NCI-H1105 treated with DMSO at 0.1 percent for 48 hours (cell line): ENCODE measurements around the gene DPH7.
"Not testable (repeated sequence)": the region's sequence is repeated elsewhere in the genome, so short reads cannot be mapped to it uniquely, and the experiment has no call there.

Experiments used
- DNase-seq: peaks from one replicate; lab custom pipeline; 2025; lab: John Stamatoyannopoulos, UW

Gene DPH7

DNA sequence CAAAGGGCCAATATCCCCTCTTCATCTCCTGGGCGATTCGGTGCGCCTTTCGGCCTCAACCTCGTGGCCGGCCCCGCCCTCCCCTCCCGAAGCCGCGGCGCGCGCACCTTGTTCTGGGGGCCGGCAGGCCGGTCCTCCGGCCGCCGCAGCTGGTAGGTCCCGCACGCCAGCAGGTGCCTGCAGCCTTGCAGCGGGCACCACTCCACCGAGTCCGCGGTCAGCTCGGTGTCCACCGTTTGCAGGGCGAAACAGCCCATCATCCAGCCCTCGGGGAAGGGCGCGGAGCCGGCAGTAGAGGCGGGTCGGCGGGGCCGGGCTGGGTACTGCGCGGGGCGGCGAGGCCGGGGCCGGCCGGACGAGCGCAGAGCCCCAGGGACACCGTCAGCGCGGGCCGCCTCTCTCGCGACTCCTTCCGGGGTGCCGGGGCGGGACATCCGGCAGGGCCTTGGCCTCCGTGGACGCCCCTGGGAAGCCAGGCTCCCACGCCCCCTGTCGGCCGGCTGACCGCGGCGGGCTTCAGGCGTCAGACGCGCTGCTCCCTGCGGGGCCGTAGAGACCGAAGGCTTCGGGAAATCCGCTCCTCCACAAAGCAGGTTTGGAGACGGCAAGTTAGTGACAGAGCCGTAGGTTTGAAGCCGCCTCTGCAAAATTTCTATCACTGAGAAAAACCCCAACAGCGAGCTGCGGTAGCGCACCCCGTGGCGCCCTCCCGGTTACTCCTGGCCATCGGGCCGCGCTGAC, at the start of gene DPH7:
DPH7 (minus strand) TSS at position 408 of the 741 bp plus-strand sequence; CDS start at position 260, 148 bp downstream.
- peak; percentile 82 for DNase-seq

DNA sequence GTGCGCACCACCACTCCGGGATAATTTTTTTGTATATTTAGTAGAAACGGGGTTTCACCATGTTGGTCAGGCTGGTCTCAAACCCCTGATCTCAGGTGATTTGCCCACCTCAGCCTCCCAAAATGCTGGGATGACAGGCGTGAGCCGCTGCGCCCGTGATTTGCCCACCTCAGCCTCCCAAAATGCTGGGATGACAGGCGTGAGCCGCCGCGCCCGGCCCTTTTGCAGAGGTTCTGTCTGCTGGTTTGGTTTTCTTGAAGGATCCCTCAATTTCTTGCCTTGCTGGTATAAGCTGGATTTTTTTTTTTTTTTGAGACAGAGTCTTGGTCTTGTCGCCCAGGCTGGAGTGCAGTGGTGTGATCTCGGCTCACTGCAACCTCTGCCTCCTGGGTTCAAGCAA, 48.7 kb upstream of the DPH7 start:
- DNase-seq: not testable (repeated sequence)

DNA sequence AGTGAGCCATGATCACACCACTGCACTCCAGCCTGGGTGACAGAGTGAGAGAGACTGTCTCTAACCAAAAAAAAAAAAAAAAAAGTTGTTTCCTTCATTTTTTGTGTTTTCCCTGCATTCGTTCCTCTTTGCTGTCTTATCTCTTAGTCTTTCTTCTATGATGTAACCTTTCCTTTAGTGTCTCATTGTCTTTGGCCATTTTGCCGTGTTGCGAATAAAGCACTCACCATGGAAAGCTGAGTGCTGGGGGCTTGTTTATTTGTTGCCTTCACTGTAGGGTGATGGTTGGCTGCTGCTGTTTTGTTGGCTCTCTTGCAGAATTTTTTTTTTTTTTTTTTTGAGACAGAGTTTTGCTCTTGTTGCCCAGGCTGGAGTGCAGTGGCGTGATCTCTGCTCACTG, 47.7 kb upstream of the DPH7 start:
- no peak for DNase-seq

DNA sequence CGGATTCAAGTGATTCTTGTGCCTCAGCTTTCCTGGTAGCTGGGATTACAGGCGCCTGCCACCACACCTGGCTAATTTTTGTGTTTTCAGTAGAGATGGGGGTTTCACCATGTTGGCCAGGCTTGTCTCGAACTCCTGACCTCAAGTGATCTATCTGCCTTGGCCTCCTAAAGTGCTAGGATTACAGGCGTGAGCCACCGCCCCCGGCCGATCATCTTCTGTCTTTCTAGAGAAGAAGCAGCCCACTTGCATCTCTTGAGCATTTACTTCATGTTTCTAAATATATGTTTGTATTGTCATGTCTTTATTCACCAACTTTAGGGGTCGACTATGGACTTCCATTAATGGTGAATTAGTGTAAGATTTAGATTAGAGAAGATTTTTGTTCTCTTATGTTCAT, 43.5 kb upstream of the DPH7 start:
- not testable (repeated sequence) for DNase-seq

DNA sequence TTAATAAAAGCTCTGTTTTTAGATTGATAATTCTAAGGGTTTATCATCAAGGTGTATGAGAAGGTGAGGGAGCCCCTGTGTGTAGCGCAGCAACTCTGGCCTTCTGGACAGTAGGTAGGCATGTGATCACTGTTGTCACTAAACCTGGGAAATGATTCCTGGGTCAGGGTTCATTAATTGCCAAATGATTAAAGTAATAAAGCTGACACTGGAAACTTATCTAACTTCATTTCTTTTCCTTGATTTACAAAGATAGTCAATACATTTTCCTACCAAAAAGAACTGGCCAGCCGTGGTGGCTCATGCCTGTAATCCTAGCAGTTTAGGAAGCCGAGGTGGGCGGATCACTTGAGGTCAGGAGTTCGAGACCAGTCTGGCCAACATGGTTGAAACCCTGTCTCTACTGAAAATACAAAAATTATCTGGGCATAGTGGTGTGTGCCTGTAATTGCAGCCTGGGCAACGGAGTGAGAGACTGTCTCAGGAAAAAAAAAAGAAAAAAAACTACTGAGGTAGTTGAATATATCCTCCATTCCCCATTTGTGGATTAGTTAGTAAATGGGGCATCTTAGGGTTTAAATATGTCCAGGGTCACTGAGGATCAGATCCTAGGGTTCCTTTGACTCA, 42.5 kb upstream of the DPH7 start:
- DNase-seq: no peak

DNA sequence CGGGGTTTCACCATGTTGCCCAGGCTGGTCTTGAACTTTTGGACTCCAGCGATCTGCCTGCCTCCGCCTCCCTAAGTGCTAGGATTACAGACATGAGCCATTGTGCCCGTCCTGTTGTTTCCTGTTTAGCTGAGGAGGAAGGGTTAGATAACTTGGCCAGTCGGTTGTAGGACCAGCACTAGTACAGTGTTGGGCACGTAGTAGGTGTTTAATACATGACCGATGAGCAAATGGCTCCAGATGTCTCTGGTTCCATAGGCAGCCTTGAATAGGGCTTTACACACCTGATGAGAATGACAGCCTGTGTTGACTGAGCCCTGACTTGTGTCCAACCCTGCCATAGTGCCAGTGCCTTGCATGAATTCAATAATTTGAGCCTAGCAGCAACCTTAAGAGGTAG, 41.9 kb upstream of the DPH7 start:
- DNase-seq: no peak

DNA sequence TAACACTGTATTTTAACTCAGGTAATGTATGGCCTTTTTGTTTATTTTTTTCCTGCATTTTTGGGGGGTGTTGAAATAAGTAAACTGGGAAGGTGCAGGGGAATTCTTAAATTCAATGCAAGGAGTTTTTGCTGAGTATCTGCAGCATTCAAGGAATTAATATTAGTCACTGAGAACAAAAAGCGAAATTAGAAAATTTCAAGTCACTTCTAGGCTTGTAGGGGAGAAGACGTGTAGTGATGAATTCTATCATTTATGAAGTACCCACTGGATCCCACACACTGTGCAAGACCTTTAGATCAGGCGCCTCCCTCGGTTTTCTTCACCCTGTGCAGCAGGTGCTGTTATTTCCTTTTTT, 41.3 kb upstream of the DPH7 start:
- DNase-seq: no peak

DNA sequence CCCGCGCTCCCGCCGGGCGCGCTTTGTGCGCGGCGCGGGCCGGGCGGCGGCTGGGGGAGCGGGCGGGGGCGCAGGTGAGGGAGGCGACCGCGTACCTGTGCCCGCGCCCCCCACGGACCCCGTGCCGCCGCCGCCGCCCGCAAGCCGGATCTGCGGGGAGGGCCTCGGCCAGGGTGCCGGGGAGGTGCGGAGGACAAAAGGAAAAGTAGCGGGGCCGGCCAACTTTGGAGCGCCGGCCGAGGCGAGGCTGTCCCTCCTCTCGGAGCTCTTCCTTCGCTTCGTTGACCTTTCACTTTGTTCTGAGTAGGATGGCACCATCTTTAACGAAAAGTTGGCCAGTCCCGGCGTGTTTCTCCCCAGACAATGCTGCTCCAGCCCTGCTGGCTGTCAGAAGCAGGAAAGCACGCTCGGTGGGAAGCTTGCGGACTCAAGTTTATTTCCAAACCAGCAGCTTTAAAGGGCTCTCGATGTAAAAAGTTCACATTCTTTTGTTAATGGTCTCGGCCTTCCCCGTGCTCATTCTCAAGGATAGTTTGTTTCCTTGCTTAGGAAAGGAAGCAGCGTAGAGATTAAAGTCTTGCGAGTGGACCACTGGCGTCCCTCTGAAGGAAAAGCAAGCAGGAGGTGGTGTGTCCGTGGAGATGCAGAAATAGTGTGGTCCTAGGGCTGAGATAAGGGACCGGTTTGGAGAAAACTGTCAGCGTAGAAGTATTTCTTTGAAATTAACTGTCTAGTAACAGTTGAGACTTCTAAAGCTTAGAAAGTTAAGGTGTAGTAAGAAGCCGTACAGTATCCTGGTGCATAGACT, 40.7 kb upstream of the DPH7 start:
- peak; percentile 16 for DNase-seq

DNA sequence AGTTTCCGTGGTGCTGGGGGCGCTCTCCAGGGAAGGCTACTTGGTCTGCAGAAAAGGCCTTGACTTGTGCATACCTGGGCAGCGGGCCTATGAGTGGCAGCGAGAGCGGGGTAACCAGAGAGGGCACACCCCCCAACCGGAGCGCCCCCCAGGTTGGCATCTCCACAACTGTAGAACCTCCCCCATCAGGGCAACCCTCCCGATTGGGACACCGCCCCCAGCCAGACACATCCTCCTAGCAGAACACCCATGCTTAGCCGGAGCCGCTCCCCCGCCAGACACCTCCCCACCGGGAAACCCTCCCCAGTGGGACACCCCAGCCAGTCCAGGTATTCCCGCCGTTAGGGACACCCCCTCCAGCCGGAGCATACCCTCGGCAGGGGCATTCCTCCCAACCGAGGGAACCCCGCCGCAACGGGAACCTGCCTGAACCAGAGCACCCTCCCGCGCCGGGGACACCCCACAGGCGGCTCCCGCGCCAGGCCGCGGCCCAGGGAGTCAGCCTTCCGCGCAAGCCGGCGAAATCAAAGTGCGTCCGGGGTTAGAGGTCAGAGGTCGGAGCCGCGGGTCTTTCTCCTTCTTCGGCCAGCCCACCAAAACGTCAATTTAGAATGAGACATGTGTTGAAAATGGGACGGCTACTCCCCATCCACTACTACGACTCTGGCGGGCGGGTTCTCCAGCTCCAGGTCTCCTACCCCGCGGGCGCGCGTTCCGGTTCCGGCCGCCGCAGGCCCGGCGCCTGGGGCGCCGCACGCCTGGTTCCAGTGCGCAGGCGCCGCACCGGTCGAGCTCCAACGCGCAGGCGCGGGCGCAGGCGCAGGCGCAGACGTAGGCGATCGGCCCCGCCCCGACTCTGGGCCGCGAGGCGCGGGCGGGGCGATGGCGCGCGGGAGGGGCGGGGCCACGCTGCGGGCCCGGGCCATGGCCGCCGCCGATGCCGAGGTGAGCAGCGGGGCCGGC, 39.7 kb upstream of the DPH7 start, which contains the start of gene EHMT1:
EHMT1 (plus strand) TSS at position 901 of the 963 bp plus-strand sequence; CDS start at position 925, 24 bp downstream.
- DNase-seq: peak; percentile 80

DNA sequence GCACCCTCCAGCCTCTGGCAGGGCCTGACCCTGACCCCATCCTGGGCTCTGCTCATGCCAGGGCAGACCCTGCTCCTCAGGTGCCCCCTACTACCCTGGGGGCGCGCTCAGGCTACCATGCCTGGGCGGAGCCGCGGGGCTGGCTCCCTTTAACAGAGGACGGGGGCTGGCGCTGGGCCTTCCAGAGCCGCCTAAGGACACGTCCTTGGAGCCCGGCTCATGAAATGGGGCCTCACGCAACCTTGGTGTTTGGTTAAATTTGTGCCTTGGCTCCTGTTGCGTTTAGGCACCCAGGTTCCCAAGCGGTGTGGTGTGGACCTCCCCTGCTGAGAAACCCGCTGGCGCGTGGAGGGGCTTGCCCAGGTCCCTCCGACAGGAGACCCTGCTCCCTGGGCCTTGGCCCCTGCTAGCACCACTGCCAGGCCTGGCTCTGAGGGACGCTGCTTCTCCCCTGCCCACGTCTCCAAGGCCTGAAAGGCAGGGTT, 36.7 kb upstream of the DPH7 start:
- DNase-seq: no peak

DNA sequence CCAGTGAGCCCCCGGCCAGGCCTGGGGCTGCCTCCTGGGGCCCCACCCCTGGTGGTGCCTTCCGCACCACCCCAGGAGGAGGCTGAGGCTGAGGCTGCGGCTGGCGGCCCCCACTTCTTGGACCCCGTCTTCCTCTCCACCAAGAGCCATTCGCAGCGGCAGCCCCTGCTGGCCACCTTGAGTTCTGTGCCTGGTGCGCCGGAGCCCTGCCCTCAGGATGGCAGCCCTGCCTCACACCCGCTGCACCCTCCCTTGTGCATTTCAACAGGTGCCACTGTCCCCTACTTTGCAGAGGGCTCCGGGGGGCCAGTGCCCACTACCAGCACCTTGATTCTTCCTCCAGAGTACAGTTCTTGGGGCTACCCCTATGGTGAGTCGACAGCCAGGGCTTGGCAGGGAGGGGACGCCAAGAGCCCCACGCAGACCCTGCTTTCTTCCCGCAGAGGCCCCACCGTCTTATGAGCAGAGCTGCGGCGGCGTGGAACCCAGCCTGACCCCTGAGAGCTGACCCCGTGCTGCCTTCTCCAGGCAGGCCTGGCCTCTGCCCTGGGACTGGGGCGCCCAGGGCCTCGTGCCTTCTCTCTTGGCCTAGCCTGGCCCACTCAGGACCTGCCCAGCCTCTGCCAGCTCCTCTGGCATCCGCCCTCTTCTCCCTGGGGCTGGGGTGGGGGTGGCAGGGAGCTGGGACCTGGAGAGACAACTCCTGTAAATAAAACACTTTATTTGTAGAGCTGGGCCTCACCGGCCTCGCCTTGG, 36.1 kb upstream of the DPH7 start:
- no peak for DNase-seq

DNA sequence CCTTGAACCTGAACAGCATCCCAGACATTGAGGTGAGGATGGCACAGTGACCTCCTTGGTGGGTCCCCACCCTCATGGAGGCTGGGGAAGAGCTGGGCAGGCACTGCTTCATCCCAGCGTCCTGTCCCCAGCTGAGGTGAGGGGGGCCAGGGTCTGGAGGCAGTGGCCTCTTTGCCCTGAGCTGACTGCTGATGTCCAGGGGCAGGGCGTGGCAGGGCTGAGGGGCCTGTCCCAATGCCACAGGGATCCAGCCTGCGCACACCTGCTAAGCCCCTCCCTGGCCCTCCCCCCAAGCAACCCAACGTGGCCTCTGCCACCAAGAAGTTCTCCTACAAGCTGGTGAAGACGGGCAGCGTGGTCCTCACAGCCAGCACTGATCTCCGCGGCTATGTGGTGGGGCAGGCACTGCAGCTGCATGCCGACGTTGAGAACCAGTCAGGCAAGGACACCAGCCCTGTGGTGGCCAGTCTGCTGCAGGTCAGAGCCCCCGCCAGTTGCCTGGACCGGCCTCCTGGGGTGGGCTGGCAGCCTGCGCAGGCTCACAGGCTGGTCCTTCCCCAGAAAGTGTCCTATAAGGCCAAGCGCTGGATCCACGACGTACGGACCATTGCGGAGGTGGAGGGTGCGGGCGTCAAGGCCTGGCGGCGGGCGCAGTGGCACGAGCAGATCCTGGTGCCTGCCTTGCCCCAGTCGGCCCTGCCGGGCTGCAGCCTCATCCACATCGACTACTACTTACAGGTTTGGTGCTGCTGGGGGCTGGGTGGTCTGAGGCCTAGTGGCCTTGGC, 35.2 kb upstream of the DPH7 start:
- no peak for DNase-seq

DNA sequence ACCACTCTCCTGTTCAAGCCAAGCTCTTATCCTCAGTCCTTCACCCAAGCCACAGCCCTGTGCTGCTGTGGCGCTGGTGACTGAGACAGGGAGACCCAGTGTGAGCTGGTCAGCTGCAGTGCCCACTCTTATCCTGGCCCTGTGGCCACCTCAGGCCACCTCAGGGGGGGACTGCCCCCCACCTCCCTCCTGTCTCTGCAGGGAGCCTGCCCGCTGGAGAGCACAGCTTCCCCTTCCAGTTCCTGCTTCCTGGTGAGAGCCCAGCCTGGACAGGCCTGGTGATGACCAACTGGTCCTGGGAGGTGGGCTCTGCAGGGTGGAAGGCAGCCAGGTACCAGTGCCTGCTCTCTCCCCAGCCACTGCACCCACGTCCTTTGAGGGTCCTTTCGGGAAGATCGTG, 34.5 kb upstream of the DPH7 start:
- DNase-seq: no peak

DNA sequence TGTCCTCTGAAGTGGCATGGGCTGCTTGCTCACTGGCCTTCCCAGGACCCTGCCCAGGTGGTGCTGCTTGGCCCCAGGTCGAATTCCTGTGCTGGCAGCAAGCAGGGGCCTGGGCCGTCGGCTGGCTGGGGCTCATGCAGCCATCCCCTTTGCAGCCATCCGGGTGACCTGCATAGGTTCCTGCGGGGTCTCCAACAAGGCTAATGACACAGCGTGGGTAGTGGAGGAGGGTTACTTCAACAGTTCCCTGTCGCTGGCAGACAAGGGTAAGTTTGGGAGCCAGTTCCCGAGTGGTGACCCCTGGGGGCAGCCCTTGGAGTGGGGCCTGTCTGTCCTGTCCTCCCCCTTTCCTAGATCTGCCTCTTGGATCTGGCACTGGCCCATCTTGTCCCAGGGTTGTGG, 34.0 kb upstream of the DPH7 start:
- DNase-seq: no peak

DNA sequence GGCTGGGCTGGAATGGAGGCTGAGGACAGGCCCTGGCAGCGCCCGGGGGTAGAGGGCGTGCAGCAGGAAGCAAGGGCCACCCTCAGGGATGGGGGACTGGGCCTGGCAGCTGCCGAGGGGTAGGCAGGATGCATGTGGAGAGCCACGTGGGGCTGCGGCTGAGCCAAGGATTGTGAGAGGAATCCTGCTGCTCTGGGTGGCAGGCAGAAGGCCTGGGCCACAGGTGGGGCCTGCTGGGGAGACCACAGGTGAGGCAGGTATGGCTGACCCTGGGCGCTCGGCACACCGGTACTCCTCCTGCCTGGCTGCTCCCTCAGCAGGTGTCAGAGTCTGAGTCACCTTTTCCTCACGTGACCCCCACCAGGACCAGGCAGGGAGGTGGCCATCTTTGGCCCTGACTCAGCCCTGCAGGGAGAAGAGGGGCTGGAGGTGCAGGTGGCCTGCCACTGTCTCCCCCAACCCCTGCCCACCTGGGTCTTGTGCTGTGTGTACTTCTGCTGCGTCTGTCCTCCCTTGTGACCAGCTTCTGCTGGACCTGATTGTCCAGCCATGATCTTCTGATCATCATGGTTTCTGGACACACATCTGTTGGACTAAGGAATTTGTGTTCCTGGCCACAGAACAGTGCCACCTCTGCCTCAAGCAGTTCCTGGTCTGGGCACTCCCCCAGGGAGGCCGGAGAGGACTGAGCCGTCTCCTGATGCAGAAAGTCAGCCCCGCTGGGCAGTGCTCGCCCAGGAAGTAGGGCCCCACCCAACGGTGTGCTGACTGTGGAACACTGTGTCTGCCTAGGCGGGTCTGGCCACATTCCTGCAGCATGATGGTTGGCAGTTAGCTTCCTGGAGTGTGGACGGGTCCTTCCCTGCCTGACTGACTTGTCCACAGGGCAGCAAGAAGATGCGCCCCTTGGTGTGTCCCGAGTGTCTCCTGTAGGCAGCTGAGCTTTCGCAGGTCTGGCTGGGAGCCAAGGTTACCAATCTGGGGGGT, 33.2 kb upstream of the DPH7 start:
- DNase-seq: no peak

DNA sequence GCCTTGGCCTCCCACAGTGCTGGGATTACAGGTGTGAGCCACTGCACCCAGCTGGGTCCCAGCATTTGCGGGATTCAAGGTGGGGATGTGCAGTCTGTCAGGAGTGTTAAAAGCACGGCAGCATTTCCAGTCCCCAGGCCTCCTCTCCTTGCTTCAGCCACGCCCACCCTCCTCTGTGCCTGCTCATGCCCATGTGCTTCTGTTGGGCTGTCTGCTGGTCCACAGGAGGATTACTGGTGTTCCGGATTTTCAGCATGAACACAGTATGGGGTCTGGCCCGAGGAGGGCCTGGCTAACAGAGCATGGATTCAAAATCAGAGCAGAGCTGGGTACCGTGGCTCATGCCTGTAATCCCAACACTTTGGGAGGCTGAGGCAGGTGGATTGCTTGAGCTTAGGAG, 32.2 kb upstream of the DPH7 start:
- DNase-seq: no peak

DNA sequence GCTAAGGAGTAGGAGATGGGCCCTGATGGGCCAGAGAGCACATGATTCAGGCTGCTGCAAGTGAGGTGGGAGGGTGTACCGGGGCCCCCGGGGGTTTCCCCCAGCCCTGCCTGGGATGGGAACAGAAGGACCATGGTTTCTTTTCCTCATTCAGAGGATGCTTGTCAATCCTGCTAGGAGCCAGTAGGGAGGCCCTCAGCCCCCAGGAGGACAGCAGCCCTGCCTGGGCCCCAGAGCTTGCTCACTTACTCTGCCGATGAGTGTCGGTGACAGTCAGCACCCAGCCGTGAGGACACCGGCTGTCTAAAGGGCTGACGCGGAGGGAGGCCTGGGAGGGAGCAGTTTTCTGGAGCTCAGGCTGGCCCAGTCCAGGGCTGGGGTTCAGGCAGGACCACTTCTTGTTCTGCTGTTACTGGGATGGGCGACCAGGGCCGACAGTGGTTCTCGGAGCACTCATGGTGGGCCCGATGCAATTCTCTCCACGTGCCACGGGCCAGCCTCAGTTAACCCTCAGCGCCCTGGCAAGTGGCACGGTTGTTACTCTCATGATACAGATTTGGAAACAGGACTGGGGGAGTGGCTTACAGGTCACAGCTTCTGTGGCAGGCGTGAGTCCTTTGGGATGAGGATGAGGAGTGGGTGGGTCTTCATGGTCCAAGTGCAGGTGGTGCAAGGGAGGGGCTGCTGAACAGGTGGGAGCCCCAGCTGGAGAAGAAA, 28.6 kb upstream of the DPH7 start:
- no peak for DNase-seq

DNA sequence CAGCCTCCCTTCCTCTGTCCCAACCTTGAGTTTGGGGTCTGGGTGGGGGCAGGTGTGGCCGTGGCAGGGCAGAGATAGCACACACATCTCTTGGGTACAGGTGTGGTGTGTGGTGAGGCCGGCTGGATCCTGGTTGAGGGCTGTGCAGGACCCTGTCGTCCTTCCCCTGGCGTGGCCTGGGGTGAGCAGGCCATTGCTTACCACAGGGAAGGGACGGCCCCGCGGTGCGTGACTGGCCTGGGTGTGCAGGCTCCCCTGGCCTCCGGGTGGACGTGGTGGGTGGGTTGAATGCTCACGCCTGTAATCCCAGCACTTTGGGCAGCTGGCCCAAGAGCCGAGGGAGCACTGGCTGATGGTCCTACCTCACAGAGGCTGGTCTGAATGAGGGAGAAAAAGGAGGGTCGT, 28.0 kb upstream of the DPH7 start:
- DNase-seq: no peak
